Measurements from ENCODE around the gene CTNNA1.

Gene CTNNA1

GRCh38 chr5:138807182-138807581, 54.0 kb downstream of the CTNNA1 start:
- Histone ChIP-seq H3K36me3 (ENCODE audit: control insufficient read depth in 2 of 2, insufficient read depth in 1 of 2, low read length in 2 of 2) (peaks cover under 1 to 11% of the 10 kb centered on the region in 2 experiments), H3K4me3 (ENCODE audit: low read depth, low read length) (no peak overlapping the region), H3K27ac (ENCODE audit: extremely low read depth, low read depth, low read length) (no peak overlapping the region), H3K4me1 (ENCODE audit: control insufficient read depth, insufficient read depth, low read length) (peaks cover 5% of the 10 kb centered on the region), H3K9me3 (ENCODE audit: control insufficient read depth, insufficient read depth, low read depth, low read length) (no peaks in the 10 kb centered on the region)
- CTCF ChIA-PET, result interaction anchor here (1.5 to 1.9 kb wide), 2 partner anchors 15 to 18 kb away, joined by 4 to 6 read pairs; no protein-coding TSS in a partner anchor
- no peak for TF ChIP-seq ZNF169 (tag by site-specific recombination; IDR thresholded peaks at IDR 0.05)
- TF ChIP-seq WT1 (tag by site-specific recombination; IDR thresholded peaks at IDR 0.05), result no peak
- no peak for TF ChIP-seq ZSCAN4 (tag by site-specific recombination; IDR thresholded peaks at IDR 0.05)
- POLR2A ChIA-PET, result no interaction called here

- CTCF ChIA-PET, result interaction anchor here (0.8 to 1.7 kb wide), 4 partner anchors 12 to 22 kb away, joined by 3 to 10 read pairs (median 6); no protein-coding TSS in a partner anchor
- no peak overlapping the region for H3K4me3 ChIP-seq (ENCODE audit: low read depth, low read length)
- peaks cover 21 to 26% of the 10 kb centered on the region in 2 experiments for H3K36me3 ChIP-seq (ENCODE audit: control insufficient read depth in 2 of 2, insufficient read depth in 1 of 2, low read length in 2 of 2)
- POLR2A ChIA-PET, result interaction anchor here (1.0 kb wide), 1 partner anchor 13 kb away, joined by 3 read pairs; no protein-coding TSS in a partner anchor
- H3K4me1 ChIP-seq (ENCODE audit: control insufficient read depth, insufficient read depth, low read length), result no peaks in the 10 kb centered on the region; the same call in 1 of the 2 replicates
- no peaks in the 10 kb centered on the region for H3K9me3 ChIP-seq (ENCODE audit: control insufficient read depth, insufficient read depth, low read depth, low read length)
- no peak overlapping the region for H3K27ac ChIP-seq (ENCODE audit: extremely low read depth, low read depth, low read length)
- TF ChIP-seq ZNF530 (tag by site-specific recombination; IDR thresholded peaks at IDR 0.05; ENCODE audit: low read depth) (no peak), ZNF302 (tag by site-specific recombination; IDR thresholded peaks at IDR 0.05; ENCODE audit: low read depth) (no peak), ZNF138 (tag by site-specific recombination; IDR thresholded peaks at IDR 0.05; ENCODE audit: borderline replicate concordance) (no peak), PRDM2 (tag by site-specific recombination; IDR thresholded peaks at IDR 0.05; ENCODE audit: borderline replicate concordance) (no peak), ZNF626 (tag by site-specific recombination; IDR thresholded peaks at IDR 0.05) (no peak), WT1 (tag by site-specific recombination; IDR thresholded peaks at IDR 0.05) (no peak), ZNF830 (tag by site-specific recombination; IDR thresholded peaks at IDR 0.05; ENCODE audit: low read depth) (no peak), ZNF433 (tag by site-specific recombination; IDR thresholded peaks at IDR 0.05; ENCODE audit: low read depth) (no peak), ZNF768 (tag by site-specific recombination; IDR thresholded peaks at IDR 0.05) (no peak), ZNF660 (tag by site-specific recombination; IDR thresholded peaks at IDR 0.05) (no peak), ZNF19 (tag by site-specific recombination; IDR thresholded peaks at IDR 0.05; ENCODE audit: low read depth) (no peak), ZNF654 (tag by site-specific recombination; IDR thresholded peaks at IDR 0.05; ENCODE audit: low read depth) (no peak)
- TF ChIP-seq, protein P1, sequence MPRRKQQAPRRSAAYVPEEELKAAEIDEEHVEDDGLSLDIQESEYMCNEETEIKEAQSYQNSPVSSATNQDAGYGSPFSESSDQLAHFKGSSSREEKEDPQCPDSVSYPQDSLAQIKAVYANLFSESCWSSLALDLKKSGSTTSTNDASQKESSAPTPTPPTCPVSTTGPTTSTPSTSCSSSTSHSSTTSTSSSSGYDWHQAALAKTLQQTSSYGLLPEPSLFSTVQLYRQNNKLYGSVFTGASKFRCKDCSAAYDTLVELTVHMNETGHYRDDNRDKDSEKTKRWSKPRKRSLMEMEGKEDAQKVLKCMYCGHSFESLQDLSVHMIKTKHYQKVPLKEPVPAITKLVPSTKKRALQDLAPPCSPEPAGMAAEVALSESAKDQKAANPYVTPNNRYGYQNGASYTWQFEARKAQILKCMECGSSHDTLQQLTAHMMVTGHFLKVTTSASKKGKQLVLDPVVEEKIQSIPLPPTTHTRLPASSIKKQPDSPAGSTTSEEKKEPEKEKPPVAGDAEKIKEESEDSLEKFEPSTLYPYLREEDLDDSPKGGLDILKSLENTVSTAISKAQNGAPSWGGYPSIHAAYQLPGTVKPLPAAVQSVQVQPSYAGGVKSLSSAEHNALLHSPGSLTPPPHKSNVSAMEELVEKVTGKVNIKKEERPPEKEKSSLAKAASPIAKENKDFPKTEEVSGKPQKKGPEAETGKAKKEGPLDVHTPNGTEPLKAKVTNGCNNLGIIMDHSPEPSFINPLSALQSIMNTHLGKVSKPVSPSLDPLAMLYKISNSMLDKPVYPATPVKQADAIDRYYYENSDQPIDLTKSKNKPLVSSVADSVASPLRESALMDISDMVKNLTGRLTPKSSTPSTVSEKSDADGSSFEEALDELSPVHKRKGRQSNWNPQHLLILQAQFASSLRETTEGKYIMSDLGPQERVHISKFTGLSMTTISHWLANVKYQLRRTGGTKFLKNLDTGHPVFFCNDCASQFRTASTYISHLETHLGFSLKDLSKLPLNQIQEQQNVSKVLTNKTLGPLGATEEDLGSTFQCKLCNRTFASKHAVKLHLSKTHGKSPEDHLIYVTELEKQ (tag by site-specific recombination; IDR thresholded peaks at IDR 0.05; ENCODE audit: borderline replicate concordance), result no peak
- TF ChIP-seq, protein P2, sequence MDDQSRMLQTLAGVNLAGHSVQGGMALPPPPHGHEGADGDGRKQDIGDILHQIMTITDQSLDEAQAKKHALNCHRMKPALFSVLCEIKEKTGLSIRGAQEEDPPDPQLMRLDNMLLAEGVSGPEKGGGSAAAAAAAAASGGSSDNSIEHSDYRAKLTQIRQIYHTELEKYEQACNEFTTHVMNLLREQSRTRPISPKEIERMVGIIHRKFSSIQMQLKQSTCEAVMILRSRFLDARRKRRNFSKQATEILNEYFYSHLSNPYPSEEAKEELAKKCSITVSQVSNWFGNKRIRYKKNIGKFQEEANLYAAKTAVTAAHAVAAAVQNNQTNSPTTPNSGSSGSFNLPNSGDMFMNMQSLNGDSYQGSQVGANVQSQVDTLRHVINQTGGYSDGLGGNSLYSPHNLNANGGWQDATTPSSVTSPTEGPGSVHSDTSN (CRISPR knock-in tag; IDR thresholded peaks at IDR 0.05), result no peak
- TF ChIP-seq, protein P3, sequence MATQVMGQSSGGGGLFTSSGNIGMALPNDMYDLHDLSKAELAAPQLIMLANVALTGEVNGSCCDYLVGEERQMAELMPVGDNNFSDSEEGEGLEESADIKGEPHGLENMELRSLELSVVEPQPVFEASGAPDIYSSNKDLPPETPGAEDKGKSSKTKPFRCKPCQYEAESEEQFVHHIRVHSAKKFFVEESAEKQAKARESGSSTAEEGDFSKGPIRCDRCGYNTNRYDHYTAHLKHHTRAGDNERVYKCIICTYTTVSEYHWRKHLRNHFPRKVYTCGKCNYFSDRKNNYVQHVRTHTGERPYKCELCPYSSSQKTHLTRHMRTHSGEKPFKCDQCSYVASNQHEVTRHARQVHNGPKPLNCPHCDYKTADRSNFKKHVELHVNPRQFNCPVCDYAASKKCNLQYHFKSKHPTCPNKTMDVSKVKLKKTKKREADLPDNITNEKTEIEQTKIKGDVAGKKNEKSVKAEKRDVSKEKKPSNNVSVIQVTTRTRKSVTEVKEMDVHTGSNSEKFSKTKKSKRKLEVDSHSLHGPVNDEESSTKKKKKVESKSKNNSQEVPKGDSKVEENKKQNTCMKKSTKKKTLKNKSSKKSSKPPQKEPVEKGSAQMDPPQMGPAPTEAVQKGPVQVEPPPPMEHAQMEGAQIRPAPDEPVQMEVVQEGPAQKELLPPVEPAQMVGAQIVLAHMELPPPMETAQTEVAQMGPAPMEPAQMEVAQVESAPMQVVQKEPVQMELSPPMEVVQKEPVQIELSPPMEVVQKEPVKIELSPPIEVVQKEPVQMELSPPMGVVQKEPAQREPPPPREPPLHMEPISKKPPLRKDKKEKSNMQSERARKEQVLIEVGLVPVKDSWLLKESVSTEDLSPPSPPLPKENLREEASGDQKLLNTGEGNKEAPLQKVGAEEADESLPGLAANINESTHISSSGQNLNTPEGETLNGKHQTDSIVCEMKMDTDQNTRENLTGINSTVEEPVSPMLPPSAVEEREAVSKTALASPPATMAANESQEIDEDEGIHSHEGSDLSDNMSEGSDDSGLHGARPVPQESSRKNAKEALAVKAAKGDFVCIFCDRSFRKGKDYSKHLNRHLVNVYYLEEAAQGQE (tag by site-specific recombination; IDR thresholded peaks at IDR 0.05), result no peak
Observed at GRCh38 chr5:138809391-138809790, 56.2 kb downstream of the CTNNA1 start.

Data from HEK293 (cell line).